ENCODE results near the gene SERPINB1.

DNA sequence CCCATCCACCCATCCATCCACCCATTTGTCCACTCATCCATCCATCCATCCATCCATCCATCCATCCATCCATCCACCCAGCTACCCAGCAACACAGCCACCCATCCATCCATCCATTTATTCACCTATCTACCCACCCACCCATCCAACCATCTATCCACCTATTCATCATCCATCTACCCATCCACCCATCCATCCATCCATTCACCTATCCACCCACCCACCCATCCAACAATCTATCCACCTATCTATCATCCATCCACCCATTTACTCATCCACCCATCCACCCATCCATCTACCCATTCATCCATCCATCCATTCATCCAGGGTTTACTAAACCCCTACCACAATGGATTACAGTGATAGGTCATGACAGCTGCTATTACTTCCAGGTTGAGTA is 7.4 kb downstream of the SERPINB1 start:
- TF ChIP-seq, protein P1, sequence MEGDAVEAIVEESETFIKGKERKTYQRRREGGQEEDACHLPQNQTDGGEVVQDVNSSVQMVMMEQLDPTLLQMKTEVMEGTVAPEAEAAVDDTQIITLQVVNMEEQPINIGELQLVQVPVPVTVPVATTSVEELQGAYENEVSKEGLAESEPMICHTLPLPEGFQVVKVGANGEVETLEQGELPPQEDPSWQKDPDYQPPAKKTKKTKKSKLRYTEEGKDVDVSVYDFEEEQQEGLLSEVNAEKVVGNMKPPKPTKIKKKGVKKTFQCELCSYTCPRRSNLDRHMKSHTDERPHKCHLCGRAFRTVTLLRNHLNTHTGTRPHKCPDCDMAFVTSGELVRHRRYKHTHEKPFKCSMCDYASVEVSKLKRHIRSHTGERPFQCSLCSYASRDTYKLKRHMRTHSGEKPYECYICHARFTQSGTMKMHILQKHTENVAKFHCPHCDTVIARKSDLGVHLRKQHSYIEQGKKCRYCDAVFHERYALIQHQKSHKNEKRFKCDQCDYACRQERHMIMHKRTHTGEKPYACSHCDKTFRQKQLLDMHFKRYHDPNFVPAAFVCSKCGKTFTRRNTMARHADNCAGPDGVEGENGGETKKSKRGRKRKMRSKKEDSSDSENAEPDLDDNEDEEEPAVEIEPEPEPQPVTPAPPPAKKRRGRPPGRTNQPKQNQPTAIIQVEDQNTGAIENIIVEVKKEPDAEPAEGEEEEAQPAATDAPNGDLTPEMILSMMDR (IDR thresholded peaks at IDR 0.05), result no peak
- TF ChIP-seq YY1 (IDR thresholded peaks at IDR 0.05; ENCODE audit: low read depth) (no peak), FOXJ3 (CRISPR knock-in tag; IDR thresholded peaks at IDR 0.05) (no peak), ELF1 (IDR thresholded peaks at IDR 0.05) (no peak), POLR2AphosphoS5 (IDR thresholded peaks at IDR 0.05; ENCODE audit: low read depth, low read length) (no peak), RCOR1 (IDR thresholded peaks at IDR 0.05; ENCODE audit: low read length) (no peak), TAF1 (IDR thresholded peaks at IDR 0.05; ENCODE audit: borderline replicate concordance, low read depth, low read length) (no peak), NRF1 (IDR thresholded peaks at IDR 0.05; ENCODE audit: low read depth, low read length) (no peak), MXI1 (IDR thresholded peaks at IDR 0.05; ENCODE audit: low read depth, low read length) (no peak)
- TF ChIP-seq, protein P2, sequence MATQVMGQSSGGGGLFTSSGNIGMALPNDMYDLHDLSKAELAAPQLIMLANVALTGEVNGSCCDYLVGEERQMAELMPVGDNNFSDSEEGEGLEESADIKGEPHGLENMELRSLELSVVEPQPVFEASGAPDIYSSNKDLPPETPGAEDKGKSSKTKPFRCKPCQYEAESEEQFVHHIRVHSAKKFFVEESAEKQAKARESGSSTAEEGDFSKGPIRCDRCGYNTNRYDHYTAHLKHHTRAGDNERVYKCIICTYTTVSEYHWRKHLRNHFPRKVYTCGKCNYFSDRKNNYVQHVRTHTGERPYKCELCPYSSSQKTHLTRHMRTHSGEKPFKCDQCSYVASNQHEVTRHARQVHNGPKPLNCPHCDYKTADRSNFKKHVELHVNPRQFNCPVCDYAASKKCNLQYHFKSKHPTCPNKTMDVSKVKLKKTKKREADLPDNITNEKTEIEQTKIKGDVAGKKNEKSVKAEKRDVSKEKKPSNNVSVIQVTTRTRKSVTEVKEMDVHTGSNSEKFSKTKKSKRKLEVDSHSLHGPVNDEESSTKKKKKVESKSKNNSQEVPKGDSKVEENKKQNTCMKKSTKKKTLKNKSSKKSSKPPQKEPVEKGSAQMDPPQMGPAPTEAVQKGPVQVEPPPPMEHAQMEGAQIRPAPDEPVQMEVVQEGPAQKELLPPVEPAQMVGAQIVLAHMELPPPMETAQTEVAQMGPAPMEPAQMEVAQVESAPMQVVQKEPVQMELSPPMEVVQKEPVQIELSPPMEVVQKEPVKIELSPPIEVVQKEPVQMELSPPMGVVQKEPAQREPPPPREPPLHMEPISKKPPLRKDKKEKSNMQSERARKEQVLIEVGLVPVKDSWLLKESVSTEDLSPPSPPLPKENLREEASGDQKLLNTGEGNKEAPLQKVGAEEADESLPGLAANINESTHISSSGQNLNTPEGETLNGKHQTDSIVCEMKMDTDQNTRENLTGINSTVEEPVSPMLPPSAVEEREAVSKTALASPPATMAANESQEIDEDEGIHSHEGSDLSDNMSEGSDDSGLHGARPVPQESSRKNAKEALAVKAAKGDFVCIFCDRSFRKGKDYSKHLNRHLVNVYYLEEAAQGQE (IDR thresholded peaks at IDR 0.05; ENCODE audit: low read depth, low read length), result no peak
- TF ChIP-seq, protein P3, sequence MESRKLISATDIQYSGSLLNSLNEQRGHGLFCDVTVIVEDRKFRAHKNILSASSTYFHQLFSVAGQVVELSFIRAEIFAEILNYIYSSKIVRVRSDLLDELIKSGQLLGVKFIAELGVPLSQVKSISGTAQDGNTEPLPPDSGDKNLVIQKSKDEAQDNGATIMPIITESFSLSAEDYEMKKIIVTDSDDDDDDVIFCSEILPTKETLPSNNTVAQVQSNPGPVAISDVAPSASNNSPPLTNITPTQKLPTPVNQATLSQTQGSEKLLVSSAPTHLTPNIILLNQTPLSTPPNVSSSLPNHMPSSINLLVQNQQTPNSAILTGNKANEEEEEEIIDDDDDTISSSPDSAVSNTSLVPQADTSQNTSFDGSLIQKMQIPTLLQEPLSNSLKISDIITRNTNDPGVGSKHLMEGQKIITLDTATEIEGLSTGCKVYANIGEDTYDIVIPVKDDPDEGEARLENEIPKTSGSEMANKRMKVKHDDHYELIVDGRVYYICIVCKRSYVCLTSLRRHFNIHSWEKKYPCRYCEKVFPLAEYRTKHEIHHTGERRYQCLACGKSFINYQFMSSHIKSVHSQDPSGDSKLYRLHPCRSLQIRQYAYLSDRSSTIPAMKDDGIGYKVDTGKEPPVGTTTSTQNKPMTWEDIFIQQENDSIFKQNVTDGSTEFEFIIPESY (IDR thresholded peaks at IDR 0.05; ENCODE audit: borderline replicate concordance, low read depth), result no peak
- TF ChIP-seq, protein P4, sequence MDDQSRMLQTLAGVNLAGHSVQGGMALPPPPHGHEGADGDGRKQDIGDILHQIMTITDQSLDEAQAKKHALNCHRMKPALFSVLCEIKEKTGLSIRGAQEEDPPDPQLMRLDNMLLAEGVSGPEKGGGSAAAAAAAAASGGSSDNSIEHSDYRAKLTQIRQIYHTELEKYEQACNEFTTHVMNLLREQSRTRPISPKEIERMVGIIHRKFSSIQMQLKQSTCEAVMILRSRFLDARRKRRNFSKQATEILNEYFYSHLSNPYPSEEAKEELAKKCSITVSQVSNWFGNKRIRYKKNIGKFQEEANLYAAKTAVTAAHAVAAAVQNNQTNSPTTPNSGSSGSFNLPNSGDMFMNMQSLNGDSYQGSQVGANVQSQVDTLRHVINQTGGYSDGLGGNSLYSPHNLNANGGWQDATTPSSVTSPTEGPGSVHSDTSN (IDR thresholded peaks at IDR 0.05), result no peak
